ENCODE results near the gene MAVS.
A peak's percentile ranks its signal among the peaks of the same experiment; 100 is the strongest.

MAVS gene

DNA sequence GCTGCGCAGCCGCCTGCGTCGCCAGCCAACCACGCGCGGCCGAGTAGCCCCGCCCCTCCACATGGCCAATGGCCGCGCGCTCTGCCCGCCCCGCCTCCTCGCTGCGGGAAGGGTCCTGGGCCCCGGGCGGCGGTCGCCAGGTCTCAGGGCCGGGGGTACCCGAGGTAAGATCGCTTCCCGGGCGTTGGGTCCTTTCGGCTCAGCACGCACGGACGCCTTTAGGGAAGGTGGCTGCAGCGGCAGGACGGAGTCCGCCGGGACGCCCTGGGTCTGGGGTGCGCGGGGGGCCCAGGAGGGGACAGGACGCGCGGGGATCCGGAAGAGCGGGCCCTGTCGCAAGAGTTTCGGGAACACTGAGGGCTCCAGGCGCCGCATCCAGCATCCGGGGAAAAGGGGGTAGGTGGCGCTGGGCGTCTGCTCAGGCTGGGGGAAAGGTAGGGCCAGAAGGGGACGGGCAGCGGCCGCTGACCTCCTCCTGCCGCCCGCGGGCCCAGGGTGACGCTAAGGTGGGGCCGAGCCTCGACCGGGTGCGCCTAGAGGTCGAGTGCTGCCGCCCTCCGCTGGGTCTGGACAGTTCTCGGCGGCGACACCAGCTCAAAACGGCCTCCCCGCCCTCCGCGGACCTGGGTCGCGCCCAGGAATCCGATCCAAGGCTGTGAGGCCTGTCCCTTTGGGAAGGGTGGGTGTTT, at the start of gene MAVS:
Gene MAVS (plus strand): TSS at position 95 of the 689 bp plus-strand sequence. CDS start 7,791 bp downstream, outside the sequence.
- DNase-seq (ENCODE audit: low read depth in 2 of 2): peak; percentile 56 to 79

DNA sequence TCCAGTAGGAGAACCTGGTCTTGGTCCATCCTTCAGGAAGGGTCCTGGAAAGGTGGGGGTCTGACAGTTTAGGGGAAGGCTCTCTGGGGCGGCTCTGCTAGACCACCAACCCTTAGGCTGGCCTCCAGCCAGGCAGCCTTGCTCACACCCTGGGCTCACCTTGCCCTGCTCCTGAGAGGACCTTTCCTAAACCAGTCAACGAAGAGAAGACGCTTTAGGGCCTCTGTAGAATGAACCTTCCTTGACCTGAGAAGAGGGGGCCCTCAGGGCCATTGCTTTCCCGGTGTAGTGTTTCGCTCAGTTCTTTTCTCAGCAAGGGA, 49.4 kb upstream of the MAVS start:
- DNase-seq (ENCODE audit: low read depth in 2 of 2): no peak

DNA sequence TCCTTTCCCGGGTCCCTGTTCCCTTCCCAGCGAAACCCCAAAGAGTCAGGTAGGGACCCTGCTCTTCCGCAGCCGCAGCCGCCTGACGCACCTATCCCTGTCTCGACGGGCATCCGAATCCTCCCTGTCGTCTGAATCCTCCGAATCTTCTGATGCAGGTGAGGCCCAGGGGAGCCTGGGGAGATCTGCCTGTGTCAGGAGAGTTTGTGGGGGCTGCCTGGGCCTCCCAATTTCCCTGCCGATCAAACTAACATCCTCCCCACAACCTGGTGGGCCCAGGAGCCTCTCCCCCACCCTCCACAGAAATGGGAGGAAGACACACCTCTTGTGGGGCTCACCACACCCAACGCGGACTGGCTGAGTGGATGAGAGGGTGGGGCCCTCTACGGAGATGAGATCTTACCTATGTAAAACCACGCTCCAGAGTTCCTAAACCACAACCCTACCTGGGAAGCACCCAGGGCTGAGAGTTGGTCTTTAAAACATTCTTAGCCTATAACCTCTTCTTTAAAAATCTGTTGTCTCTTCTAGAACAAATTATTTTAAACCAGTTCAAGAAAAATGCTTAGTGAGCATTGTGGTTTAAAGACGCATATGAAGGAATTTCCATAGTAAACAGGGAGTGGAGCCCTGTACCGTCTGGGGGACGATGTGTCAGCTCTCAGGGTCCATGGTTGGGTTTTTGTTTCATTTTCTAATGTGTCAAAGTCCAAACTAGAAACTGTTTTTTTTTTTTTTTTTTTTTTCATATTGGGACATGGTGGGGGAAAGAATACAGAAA, 48.9 kb upstream of the MAVS start:
- DNase-seq (ENCODE audit: low read depth in 2 of 2): no peak

DNA sequence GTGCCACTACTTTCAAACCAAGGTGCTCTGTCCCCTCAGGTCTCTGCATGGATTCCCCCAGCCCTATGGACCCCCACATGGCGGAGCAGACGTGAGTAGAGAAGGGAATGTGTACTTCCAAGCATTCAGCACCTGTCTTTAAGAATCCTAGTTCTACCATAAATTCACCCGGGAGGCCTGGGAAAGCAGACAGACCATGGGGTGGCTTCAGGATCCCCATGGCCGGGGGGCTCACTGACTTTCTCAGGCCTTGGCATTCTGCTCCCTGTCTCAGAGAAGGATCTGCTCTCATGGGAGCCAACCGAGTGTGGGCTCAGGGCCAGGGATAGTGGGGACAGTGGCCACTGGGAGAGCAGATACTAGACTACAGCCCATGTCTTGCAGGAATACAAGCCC, 48.3 kb upstream of the MAVS start:
- no peak for DNase-seq (ENCODE audit: low read depth in 2 of 2)

DNA sequence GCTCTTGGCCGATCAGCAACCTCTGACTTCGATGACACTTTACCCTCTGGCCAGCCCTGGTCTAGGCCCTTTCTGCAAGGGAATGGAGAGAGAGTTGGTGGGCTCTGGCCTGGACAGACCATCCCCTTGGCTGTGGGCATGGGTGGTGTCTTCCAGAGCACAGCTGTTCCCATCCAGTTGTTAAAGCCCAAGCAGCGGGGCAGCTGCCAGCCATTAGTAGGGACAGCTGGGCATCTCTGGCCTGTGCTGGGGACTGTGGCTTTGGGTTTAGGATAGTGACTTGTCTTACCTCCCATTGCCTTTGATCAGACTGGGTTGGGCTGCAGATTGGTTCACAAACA, 47.8 kb upstream of the MAVS start:
- DNase-seq (ENCODE audit: low read depth in 2 of 2): no peak

DNA sequence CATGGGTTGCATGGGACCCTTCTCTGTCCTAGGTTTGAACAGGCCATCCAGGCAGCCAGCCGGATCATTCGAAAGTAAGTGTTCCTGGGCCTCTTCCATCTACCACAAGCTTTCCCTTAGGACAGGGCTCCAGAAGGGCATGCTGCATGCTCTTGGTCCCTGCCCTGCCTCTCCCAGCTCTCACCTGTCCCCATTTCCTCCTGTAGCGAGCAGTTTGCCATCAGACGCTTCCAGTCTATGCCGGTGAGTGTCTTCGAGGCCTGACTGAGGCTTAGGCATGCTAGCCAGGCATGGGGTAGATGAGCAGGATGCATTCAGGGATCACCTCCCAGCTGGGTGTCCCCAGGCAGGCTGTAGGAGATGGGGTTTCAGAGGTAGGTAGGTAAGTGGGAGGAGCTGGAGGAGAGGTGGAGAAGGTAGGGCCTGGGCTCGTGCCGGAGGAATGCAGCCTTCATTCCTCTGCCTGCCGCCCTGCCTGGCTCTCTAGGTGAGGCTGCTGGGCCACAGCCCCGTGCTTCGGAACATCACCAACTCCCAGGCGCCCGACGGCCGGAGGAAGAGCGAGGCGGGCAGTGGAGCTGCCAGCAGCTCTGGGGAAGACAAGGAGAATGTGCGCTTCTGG, 46.3 kb upstream of the MAVS start:
- no peak for DNase-seq (ENCODE audit: low read depth in 2 of 2)

DNA sequence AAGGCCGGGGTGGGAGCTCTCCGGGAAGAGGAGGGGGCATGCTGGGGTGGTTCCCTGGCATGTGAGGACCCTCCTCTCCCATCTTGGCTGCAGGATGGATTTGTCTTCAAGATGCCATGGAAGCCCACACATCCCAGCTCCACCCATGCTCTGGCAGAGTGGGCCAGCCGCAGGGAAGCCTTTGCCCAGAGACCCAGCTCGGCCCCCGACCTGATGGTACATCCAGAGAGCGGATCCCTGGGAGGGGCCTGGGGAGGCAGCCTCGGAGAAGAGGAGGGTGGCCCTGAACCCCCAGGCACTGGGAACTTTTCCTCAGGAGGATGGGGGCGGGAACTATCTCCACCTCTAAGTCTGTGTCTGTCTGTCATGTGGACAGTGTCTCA, 45.8 kb upstream of the MAVS start:
- no peak for DNase-seq (ENCODE audit: low read depth in 2 of 2)

DNA sequence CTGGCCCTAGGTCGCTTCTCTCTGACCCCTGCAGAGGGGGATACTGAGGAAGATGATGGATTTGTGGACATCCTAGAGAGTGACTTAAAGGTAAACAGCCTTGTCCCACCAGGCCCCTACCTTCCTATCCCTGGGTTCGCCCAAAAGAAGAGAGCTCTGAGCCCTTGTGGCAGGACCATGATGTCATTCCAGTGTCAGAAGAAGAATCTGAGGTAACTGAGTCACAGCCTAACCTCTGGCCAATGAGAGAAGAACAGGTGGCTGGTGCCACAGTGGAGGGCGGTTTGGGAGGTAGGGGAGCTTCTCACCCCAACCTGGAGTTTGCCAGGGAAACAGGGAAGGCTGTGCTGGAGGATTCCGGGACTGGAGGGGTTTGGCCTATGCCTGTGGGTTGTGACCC, 45.3 kb upstream of the MAVS start:
- no peak for DNase-seq (ENCODE audit: low read depth in 2 of 2)

DNA sequence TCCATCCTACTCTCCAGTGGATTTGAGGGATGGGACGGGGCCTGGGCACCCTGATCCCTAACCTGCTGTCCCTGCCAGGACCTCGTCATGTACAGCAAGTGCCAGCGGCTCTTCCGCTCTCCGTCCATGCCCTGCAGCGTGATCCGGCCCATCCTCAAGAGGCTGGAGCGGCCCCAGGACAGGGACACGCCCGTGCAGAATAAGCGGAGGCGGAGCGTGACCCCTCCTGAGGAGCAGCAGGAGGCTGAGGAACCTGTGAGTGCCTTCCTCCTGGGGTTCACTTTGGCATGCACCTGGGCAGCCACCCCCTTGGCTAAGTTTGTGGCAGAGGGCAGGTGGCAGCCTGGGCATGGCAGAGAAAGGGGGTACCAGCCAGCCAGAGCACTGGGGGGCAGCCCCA, 44.8 kb upstream of the MAVS start:
- no peak for DNase-seq (ENCODE audit: low read depth in 2 of 2)

DNA sequence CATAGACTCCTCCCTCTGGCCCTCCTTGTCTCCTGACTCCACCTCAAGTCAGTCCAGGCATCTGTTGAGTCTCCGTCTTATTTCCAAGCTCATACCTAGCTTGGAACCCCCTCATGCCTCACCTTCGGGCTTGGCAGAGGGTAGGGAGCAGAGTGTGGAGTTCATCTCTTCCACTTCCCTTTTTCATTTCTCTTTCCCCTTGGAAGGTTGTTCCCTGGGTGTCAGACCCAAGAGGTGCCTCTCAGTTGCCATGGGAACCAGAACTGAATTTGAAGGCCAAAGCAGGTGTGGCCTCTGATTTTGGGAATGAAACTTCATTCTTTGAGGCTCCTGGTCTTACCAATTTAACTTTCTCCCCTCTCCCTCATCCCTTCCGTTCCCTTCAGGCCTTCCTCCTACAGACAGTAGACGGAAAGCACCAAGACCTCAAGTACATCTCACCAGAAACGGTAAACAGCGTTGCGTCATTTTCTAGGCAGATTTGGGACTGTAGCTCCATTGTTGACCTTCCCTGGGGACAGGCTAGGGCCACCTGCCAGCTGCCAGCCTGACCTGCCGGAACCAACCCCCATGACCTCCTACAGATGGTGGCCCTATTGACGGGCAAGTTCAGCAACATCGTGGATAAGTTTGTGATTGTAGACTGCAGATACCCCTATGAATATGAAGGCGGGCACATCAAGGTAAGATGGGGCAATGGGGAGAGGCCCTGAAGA, 44.0 kb upstream of the MAVS start:
- DNase-seq (ENCODE audit: low read depth in 2 of 2): no peak

DNA sequence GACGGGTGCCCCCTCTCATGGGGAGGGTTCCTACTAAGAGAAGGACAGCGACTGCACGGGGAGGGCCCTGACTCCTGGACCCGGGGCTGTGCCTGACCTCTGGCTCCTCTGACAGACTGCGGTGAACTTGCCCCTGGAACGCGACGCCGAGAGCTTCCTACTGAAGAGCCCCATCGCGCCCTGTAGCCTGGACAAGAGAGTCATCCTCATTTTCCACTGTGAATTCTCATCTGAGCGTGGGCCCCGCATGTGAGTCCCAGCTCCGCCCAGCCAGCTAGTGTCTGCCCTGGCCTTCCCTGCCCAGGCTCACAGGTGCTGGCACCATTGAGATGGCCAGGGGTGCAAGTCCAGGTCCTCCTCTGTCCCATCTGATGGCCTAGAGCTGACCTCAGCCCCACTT, 43.3 kb upstream of the MAVS start:
- no peak for DNase-seq (ENCODE audit: low read depth in 2 of 2)

DNA sequence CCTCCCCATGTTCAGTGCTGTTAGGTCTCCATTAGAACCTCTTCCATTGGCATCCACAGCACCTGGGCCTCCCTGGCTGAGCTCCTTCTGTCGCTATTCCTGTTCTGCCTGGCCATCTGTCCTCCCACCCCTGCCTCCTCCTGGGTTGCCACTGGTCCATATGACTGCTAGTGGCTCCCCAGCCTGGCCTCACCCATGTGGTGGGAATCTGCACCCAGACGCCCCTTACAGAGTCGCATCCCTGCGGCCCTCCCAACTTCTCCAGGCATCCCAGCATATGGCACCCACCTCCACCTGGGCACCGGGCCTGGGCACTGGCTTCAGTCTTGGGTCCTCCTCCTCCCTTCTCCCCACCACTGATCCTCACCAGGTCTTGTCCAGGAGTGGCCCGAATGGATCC, 42.8 kb upstream of the MAVS start:
- no peak for DNase-seq (ENCODE audit: low read depth in 2 of 2)

DNA sequence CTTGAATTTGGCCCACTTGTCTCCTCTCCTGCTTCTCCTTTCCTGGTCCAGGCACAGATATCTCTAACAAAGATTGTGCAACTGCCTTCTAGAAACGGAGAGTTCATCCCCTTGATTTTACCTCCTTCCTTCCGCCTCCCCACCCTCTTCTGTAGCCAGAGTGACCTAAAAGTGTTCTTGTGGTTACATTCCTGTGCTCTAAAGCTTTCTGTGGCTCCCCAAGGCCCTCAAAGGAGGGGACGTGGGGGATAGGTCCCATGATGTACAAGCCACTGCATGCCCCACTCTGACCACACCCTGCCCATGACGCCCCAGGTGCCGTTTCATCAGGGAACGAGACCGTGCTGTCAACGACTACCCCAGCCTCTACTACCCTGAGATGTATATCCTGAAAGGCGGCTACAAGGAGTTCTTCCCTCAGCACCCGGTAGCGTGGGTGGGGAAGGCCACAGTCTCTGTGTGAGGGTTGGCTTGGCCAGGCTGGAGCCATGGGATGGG, 42.3 kb upstream of the MAVS start:
- no peak for DNase-seq (ENCODE audit: low read depth in 2 of 2)

DNA sequence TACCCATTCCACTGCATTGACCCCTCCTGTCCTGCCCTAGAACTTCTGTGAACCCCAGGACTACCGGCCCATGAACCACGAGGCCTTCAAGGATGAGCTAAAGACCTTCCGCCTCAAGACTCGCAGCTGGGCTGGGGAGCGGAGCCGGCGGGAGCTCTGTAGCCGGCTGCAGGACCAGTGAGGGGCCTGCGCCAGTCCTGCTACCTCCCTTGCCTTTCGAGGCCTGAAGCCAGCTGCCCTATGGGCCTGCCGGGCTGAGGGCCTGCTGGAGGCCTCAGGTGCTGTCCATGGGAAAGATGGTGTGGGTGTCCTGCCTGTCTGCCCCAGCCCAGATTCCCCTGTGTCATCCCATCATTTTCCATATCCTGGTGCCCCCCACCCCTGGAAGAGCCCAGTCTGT, 41.9 kb upstream of the MAVS start:
- no peak for DNase-seq (ENCODE audit: low read depth in 2 of 2)

DNA sequence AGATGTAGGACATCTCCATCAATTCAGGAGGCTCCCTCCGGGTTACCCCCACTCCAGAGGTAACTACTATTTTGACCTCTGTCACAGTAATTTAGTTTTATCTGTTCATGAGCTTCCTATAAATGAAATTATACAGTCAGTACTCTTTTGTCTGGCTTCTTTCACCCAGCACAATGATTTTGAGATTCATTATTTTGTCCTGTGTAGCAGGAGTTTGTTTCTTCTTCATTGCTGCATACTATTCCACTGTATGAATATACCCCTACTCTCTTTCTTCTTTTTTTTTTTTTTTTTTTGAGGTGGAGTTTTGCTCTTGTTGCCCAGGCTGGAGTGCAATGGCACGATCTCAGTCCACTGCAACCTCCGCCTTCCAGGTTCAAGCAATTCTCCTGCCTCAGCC, 38.1 kb upstream of the MAVS start:
- DNase-seq (ENCODE audit: low read depth in 2 of 2): no peak

DNA sequence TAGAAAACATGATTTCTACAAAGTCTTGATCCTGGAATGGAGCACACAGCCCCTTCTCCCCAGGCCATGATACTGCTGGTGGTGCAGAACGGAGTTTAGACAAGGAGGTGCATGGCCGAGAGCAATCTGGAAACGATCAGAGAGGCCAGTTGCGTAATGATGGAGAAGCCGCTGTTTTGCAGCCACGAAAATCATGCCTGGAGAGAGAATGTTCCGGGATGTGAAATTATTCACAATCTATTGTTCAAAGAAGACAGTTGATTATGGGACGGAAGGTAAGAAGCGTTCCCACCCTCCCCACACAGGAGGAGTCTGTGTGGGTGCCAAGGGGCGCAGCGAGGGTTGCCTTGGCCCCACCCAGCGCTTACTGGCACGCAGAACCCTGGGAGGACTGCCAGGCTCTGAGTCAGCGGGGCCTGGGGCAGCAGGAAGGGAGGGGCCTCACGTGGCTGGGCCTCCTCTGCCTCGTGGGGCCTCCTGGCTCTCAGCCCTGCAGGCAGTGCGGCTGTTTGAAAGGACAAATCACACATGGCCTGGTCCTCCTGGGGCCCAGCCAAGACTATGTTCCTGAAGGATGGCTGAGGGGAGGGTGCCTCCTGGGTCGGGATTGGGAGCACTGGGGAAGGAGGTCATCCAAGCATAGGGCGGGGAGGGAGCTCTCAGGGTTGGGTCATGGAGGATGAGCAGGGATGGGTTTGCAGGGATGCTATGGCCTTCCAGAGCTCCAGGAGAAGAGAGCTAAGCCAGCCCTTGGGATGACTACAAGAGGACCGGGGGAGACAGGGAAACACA, 35.0 kb upstream of the MAVS start:
- DNase-seq (ENCODE audit: low read depth in 2 of 2): peak; percentile 90 to 93

DNA sequence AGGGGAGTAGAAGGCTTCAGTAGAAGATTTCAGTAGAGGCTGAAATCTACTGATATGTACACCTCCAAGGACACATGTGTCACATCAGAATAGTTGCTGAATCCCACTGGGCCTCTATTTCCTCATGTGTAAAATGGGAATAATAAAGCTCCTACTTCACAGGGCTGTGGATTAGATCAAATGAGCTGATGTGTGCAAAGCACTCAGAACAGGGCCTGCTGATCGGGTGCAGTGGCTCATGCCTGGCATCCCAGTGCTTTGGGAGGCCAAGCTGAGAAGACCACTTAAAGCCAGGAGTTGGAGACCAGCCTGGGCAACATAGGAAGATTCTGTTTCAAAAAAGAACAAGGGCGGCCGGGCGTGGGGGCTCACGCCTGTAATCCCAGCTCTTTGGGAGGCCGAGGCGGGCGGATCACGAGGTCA, 34.4 kb upstream of the MAVS start:
- no peak for DNase-seq (ENCODE audit: low read depth in 2 of 2)

DNA sequence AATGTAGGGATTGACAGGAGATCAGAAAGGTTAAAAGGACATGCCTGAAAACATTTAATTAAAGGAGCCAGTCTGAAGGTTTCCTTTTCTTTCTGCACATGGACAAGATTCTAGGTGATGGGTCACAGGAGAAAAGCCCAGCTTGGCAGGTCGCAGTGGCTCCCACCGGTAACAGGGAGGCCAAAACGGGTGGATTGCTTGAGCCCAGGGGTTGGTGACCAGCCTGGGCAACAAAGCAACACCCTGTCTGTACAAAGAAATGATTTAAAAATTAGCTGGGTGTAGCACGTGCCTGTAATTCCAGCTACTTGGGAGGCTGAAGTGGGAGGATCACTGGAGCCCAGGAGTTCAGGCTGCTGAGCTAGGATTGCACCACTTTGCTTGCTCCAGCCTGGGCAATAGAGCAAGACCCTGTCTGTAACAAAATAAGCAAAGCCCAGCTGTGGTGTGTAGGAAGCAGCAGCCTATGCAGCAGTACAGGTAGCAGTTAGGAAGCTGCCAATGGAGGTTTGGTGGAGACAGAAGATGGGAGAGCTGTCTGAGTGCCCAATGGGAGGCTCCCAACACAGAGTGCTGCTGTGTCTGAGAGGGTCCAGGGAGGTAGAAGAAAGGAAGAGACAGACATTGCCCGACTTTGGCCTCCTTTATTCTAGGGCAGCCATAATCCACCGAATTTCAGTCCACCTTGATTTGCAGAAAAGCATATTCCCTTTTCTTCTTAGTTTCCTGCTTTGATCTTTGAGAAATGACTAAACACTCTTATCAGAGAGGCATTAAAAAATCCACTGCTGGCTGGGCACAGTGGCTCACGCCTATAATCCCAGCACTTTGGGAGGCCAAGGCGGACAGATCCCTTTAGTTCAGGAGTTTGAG, 33.4 kb upstream of the MAVS start:
- DNase-seq (ENCODE audit: low read depth in 2 of 2): no peak

DNA sequence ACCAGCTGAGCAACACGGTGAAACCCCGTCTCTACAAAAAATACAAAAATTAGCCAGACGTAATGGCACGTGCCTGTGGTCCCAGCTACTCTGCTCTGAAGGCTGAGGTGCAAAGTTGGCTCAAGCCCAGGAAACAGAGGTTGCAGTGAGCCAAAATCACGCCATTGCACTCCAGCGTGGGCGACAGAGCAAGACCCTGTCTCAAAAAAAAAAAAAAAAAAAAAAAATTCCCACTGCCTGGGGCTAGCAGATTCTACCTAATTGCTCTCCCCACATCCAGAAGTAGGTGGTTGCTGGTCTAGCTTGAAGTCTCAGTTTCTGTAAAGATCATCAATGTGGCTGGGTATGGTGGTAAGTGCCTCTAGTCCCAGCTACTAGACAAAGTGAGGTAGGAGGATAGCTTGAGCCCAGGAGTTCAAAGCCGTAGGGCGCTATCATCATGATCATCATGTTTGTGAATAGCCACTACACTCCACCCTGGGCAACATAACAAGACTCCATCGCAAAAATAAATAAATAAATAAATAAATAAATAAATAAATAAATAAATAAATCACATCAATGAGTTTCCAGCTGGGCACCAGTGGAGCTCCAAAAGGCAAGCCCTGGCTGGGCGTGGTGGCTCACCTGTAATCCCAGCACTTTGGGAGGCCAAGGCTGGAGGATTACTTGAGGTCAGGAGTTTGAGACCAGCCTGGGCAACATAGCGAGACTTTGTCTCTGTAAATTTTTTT, 32.6 kb upstream of the MAVS start:
- DNase-seq (ENCODE audit: low read depth in 2 of 2): no peak

DNA sequence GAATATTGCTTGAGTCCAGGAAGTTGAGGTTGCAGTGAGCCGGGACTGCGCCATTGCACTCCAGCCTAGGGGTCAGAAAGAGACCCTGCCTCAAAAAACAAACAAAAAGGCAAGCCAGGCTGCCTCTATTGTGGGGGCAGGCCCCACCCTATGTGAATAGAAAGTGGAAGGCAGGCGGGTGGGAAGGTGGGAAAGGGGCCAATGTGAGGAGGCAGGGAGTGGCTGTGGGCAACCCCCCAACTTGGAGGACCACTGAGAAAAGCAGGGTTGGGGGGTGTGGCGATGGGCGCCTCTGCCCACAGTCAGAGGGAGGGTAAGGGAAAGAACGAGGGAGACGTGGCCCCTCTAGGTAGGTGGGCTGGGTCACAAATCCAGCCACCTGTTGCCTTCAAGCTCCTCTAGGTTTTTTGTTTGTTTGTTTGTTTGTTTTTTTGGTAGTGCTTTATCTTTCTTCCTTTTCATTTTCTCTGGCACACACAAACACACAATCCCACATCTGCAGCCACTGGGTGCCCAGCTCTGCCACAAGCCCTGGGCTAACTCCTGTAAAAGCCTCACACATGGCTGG, 31.6 kb upstream of the MAVS start:
- DNase-seq (ENCODE audit: low read depth in 2 of 2): no peak
